ENCODE data around the gene FRMD8. TPM values are rescaled to one million over a fixed set of nuclear protein-coding genes. Genes with fewer than 3 reads are reported as not detected.

The FRMD8 gene
- total and polyA plus RNA-seq, 9 of the 15 experiments (the other 6 are each of a cell fraction or from before 2014, with no cell fraction given) = 4.5 to 54.5 (median 15.8) TPM

DNA sequence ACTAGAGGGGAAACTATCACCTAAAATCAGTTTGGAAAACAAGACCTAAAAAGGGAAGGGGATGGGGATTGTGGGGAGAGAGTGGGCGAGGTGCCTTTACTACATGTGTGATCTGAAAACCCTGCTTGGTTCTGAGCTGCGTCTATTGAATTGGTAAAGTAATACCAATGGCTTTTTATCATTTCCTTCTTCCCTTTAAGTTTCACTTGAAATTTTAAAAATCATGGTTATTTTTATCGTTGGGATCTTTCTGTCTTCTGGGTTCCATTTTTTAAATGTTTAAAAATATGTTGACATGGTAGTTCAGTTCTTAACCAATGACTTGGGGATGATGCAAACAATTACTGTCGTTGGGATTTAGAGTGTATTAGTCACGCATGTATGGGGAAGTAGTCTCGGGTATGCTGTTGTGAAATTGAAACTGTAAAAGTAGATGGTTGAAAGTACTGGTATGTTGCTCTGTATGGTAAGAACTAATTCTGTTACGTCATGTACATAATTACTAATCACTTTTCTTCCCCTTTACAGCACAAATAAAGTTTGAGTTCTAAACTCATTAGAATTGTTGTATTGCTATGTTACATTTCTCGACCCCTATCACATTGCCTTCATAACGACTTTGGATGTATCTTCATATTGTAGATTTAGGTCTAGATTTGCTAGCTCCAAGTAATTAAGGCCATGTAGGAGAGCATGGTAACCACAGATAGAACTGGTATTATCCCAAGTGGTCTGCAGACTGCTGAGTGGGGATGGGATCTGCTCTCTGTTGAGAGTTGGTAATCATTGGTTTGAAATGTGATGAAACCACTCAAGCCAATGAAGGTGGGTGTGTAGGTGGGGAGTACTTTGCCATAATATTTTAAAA, 39.8 kb downstream of the FRMD8 start (continued):
- TF ChIP-seq, protein P1, sequence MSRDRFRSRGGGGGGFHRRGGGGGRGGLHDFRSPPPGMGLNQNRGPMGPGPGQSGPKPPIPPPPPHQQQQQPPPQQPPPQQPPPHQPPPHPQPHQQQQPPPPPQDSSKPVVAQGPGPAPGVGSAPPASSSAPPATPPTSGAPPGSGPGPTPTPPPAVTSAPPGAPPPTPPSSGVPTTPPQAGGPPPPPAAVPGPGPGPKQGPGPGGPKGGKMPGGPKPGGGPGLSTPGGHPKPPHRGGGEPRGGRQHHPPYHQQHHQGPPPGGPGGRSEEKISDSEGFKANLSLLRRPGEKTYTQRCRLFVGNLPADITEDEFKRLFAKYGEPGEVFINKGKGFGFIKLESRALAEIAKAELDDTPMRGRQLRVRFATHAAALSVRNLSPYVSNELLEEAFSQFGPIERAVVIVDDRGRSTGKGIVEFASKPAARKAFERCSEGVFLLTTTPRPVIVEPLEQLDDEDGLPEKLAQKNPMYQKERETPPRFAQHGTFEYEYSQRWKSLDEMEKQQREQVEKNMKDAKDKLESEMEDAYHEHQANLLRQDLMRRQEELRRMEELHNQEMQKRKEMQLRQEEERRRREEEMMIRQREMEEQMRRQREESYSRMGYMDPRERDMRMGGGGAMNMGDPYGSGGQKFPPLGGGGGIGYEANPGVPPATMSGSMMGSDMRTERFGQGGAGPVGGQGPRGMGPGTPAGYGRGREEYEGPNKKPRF (IDR thresholded peaks at IDR 0.05; ENCODE audit: low read depth, low read length) = peak; percentile 85
- TF ChIP-seq XRCC5 (IDR thresholded peaks at IDR 0.05; ENCODE audit: low read depth, low read length) (no peak), ZNF41 (CRISPR knock-in tag; conservative IDR thresholded peaks at IDR 0.05) (peak; percentile 74; the same call in 1 of the 2 replicates), MEF2D (tag; conservative IDR thresholded peaks at IDR 0.05; ENCODE audit: low read depth) (no peak), SREBF1 (IDR thresholded peaks at IDR 0.05; ENCODE audit: borderline replicate concordance, low read depth, low read length) (no peak), PTBP1 (IDR thresholded peaks at IDR 0.05; ENCODE audit: low read depth, low read length) (no peak), RAD21 (CRISPR knock-in tag; conservative IDR thresholded peaks at IDR 0.05 in 1 of 2, IDR thresholded peaks at IDR 0.05 in 1 of 2) (no peak), FOSL1 (tag; conservative IDR thresholded peaks at IDR 0.05) (no peak), SRSF7 (optimal IDR thresholded peaks at IDR 0.05; ENCODE audit: low read depth, low read length) (no peak)
- TF ChIP-seq, protein P2, sequence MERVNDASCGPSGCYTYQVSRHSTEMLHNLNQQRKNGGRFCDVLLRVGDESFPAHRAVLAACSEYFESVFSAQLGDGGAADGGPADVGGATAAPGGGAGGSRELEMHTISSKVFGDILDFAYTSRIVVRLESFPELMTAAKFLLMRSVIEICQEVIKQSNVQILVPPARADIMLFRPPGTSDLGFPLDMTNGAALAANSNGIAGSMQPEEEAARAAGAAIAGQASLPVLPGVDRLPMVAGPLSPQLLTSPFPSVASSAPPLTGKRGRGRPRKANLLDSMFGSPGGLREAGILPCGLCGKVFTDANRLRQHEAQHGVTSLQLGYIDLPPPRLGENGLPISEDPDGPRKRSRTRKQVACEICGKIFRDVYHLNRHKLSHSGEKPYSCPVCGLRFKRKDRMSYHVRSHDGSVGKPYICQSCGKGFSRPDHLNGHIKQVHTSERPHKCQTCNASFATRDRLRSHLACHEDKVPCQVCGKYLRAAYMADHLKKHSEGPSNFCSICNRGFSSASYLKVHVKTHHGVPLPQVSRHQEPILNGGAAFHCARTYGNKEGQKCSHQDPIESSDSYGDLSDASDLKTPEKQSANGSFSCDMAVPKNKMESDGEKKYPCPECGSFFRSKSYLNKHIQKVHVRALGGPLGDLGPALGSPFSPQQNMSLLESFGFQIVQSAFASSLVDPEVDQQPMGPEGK (CRISPR knock-in tag; IDR thresholded peaks at IDR 0.05; ENCODE audit: borderline replicate concordance) = no peak
- TF ChIP-seq, protein P3, sequence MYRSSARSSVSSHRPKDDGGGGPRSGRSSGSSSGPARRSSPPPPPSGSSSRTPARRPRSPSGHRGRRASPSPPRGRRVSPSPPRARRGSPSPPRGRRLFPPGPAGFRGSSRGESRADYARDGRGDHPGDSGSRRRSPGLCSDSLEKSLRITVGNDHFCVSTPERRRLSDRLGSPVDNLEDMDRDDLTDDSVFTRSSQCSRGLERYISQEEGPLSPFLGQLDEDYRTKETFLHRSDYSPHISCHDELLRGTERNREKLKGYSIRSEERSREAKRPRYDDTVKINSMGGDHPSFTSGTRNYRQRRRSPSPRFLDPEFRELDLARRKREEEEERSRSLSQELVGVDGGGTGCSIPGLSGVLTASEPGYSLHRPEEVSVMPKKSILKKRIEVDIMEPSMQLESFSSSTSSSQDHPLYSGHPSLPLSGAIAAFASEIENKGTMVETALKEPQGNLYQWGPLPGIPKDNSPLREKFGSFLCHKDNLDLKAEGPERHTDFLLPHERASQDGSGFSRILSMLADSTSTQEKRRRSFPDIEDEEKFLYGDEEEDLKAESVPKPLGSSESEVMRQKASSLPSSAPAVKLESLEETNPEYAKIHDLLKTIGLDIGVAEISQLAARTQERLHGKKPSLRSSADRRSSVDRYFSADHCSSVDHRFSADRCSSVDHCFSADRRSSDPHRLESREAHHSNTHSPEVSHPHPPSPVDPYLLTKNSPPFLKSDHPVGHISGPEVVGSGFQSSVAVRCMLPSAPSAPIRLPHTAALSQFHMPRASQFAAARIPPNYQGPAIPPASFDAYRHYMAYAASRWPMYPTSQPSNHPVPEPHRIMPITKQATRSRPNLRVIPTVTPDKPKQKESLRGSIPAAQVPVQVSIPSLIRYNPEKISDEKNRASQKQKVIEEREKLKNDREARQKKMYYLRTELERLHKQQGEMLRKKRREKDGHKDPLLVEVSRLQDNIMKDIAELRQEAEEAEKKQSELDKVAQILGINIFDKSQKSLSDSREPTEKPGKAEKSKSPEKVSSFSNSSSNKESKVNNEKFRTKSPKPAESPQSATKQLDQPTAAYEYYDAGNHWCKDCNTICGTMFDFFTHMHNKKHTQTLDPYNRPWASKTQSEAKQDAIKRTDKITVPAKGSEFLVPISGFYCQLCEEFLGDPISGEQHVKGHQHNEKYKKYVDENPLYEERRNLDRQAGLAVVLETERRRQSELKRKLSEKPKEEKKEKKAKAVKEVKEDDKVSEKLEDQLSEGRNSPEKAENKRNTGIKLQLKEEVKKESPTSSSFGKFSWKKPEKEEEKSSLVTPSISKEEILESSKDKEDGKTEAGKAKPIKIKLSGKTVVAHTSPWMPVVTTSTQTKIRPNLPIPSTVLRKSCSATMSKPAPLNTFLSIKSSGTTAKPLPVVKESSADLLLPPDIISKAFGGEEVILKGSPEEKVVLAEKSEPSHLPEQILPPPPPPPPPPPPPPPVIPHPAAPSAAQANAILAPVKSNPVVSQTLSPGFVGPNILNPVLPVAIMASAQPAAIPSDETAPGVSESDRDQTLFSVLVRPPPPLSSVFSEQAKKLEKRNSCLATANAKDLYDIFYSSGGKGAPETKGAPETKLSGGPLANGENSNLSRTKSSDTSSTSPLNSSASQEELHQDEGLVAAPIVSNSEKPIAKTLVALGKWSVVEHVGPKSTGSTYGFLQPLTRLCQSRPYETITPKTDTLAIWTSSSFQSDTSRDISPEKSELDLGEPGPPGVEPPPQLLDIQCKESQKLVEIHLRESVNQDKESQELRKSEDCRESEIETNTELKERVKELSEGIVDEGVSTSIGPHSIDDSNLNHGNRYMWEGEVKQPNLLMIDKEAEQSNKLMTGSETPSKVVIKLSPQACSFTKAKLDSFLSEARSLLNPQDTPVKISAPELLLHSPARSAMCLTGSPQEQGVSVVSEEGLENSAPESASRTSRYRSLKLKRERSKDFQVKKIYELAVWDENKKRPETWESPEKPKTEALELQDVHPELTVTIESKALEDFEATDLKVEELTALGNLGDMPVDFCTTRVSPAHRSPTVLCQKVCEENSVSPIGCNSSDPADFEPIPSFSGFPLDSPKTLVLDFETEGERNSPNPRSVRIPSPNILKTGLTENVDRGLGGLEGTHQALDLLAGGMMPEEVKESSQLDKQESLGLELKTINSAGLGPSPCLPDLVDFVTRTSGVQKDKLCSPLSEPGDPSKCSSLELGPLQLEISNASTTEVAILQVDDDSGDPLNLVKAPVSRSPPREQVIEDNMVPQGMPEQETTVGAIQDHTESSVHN (IDR thresholded peaks at IDR 0.05; ENCODE audit: borderline replicate concordance in 1 of 2, low read depth in 1 of 2) = peak in 1 of 2 experiments; percentile 73; a peak in 2 of 4 replicates
- TF ChIP-seq, protein P4, sequence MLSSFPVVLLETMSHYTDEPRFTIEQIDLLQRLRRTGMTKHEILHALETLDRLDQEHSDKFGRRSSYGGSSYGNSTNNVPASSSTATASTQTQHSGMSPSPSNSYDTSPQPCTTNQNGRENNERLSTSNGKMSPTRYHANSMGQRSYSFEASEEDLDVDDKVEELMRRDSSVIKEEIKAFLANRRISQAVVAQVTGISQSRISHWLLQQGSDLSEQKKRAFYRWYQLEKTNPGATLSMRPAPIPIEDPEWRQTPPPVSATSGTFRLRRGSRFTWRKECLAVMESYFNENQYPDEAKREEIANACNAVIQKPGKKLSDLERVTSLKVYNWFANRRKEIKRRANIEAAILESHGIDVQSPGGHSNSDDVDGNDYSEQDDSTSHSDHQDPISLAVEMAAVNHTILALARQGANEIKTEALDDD (IDR thresholded peaks at IDR 0.05) = peak; percentile 80

Measured in K562 (cell line).